Non-pigmented ciliary epithelial cell (primary cell): ENCODE measurements around the gene ABCA6.
"Not testable (repeated sequence)": the region's sequence is repeated elsewhere in the genome, so short reads cannot be mapped to it uniquely, and the experiment has no call there.

Experiments used
- DNase-seq: peaks from one replicate; pipeline ENCODE4 v3.0.0-alpha.2; 2010; ENCODE audit warnings: low read depth

Gene ABCA6

GRCh38 chr17:69073392-69073791 is 68.3 kb downstream of the ABCA6 start:
- not testable (repeated sequence) for DNase-seq

DNA sequence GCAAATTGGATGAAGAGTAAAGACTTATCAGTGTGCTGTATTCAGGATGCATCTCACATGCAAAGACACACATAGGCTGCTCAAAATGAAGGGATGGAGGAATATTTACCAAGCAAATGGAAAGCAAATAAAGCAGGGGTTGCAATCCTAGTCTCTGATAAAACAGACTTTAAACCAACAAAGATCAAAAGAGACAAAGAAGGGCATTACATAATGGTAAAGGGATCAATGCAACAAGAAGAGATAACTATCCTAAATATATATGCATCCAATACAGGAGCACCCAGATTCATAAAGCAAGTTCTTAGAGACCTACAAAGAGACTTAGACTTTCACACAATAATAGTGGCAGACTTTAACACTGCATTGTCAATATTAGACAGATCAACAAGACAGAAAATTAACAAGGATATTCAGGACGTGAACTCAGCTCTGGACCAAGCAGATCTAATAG is 68.9 kb downstream of the ABCA6 start:
- not testable (repeated sequence) for DNase-seq

DNA sequence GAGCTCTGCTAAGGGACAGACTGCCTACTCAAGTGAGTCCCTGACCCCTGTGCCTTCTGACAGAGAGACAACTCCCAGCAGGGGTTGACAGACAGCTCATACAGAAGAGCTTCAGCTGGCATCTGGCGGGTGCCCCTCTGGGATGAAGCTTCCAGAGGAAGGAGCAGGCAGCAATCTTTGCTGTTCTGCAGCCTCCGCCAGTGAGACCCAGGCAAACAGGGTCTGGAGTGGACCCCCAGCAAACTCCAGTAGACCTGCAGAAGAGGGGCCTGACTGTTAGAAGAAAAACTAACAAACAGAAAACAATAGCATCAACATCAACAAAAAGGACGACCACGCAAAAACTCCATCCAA is 70.5 kb downstream of the ABCA6 start:
- not testable (repeated sequence) for DNase-seq

DNA sequence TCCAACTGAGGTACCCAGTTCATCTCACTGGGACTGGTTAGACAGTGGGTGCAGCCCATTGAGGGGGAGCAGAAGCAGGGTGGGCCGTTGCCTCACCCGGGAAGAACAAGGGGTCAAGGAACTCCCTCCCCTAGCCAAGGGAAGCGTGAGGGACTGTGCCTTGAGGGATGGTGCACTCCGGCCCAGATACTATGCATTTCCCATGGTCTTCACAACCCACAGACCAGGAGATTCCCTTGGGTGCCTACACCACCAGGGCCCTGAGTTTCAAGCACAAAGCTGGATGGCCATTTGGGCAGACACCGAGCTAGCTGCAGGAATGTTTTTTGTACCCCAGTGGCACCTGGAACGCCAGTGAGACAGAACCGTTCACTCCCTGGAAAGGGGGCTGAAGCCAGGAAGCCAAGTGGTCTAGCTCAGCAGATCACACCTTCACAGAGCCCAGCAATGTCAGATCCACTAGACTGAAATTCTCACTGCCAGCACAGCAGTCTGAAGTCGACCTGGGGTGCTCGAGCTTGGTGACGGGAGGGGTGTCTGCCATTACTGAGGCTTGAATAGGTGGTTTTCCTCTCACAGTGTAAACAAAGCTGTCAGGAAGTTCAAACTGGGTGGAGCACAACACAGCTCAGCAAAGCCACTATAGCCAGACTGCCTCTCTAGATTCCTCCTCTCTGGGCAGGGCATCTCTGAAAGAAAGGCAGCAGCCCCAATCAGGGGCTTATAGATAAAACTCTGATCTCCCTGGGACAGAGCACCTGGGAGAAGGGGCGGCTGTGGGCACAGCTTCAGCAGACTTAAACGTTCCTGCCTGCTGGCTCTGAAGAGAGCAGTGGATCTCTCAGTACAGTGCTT is 71.1 kb downstream of the ABCA6 start:
- not testable (repeated sequence) for DNase-seq

- no peak for DNase-seq
Observed at GRCh38 chr17:69069226-69069750, 72.4 kb downstream of the ABCA6 start.

GRCh38 chr17:69067274-69068047 is 74.2 kb downstream of the ABCA6 start:
- DNase-seq, result no peak

DNA sequence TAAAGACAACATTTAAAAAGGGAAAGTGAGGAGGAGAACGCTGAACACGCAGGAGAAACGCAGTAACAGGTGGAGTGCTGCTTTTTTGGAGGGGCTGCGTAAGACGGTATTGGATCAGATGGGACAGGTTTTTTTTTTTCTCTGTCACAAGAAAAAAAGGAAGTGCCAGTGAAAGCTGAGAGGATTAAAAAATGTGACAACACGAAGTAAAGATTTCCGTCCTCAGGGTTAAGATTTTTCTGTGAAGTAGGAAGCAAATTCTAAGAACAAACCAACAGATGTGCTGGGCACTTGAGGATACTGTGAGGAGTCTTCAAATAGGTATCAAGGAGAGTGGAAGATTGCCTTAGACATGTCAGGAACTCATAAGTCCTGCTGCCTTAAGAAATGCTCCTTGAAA is 75.2 kb downstream of the ABCA6 start:
- DNase-seq, result no peak

- DNase-seq, result no peak
Observed at GRCh38 chr17:69065113-69065512, 76.6 kb downstream of the ABCA6 start.

GRCh38 chr17:69064476-69064875 is 77.2 kb downstream of the ABCA6 start:
- DNase-seq, result no peak

DNA sequence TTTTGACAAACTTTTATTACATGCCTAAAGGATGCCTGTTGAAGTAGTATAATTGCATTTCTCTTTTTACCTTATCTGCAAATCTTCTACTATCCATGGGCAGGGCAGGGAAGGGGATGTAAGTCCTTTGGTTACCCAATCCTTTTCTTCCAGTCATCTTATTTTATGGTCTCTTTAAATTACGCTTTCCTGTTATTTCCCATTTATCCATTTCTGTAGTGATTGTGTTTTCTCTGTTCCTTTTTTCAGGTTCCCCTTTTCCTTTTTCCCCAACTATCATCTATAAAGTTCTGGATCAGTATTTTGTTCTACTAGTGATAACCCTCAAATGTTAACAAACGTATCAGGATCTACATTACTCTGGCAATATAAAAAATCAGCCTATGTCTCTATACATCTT is 77.7 kb downstream of the ABCA6 start:
- DNase-seq, result no peak

- DNase-seq, result no peak
Observed at GRCh38 chr17:69062860-69063581, 78.7 kb downstream of the ABCA6 start.

GRCh38 chr17:69061721-69062556 is 79.8 kb downstream of the ABCA6 start:
- DNase-seq, result no peak

DNA sequence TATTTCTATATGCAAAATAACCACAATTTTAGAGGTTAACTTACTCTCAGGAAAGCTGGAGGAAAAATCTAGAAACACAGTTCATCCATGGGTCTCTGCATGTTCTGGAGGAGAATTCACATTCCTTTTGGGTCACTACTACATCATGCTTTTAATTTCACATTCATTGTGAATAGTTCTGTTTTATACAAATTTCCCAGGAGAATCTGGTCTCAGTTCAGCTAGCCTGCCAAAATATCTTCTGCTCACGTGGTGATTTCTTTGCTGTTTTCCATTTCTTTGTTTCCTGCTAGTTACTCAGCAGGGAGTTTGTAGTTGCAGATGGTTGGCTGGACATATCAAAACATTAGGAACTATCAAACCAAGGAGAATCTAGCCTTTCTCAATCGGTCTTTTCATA is 80.9 kb downstream of the ABCA6 start, which contains the start of gene ABCA9:
TSS of gene ABCA9 (minus strand) at position 106 of the 400 bp plus-strand sequence. CDS start 9,801 bp downstream, outside the sequence.
- no peak for DNase-seq

DNA sequence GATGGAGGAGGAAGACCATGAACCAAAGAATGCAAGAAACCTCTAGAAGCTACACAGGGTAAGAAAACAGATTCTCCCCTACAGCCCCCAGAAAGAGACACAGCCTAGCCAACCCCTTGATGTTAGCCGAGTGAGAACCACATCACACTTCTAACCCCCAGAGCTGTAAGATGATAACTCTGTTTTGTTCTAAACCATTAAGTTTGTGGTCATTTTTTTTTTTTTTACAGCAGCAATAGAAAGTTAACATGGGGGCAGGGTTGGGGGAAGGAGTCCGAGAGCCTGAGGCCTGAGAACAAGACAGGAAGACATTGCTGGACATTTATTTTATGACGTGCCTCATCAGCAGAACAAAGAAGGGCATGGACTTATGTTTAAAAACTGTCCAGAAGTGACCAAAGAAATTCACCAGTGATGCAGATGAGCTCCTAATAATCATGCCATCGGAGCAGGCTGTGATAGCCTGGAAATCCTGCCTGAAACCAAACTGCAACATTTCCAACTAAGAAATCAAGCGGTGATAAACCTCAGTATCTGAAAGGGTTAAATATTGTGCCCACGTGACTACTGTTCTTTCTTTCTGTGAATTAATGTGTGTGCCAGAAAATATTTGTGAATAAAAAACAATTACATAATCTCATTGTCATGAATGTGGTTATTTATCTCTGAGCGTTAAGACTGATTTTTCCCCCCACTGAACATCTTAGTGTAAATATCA is 82.1 kb downstream of the ABCA6 start:
- no peak for DNase-seq

- DNase-seq, result no peak
Observed at GRCh38 chr17:69058165-69058564, 83.5 kb downstream of the ABCA6 start.

- no peak for DNase-seq
Observed at GRCh38 chr17:69057280-69057679, 84.4 kb downstream of the ABCA6 start.

- DNase-seq, result no peak
Observed at GRCh38 chr17:69056179-69056823, 85.4 kb downstream of the ABCA6 start.

DNA sequence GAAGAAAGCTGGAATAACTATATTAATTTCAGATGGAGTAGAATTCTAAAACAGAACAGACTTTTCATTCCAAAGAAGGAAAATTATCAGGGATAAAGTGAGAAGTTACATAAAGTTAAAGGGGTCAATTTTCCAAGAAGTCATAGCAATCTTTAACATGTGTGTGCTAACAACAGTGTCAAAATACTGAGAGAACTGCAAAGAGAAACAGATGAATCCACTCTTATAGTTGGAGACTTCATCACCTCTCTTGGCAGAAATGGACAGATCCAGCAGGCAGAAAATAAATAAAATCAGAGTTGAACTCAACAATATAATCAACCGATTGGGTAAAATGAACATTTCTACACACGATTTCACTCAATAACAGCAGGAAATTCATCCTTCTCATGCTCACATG is 86.4 kb downstream of the ABCA6 start:
- no peak for DNase-seq

- no peak for DNase-seq
Observed at GRCh38 chr17:69050999-69051775, 90.5 kb downstream of the ABCA6 start.
